DND-41 (cell line): ENCODE results near the gene PJVK.
"Not testable (repeated sequence)": the region's sequence is repeated elsewhere in the genome, so short reads cannot be mapped to it uniquely, and the experiment has no call there.

Source experiments
- ATAC-seq: fragments of 200-7000 bp; cut with Tn5 transposase; 3 replicates; pipeline ENCODE4 v1.9.1; 2021; ENCODE audit warnings: low read depth; ENCODE audit not compliant: insufficient read depth
- DNase-seq: peaks from one replicate; pipeline ENCODE4 v3.0.0-alpha.2; 2020
- H2AFZ ChIP-seq: 2 replicates; pipeline ENCODE4 v1.6.0; 2012; ENCODE audit warnings: low read depth, low read length
- H3K27ac ChIP-seq: 2 replicates; pipeline ENCODE4 v1.5.1; 2012; ENCODE audit warnings: low read length, inconsistent platforms
- H3K27me3 ChIP-seq: fragments of 200-600 bp; sonication (generic); 2 replicates; pipeline ENCODE4 v1.6.0; 2012; ENCODE audit warnings: low read length, mild to moderate bottlenecking, inconsistent platforms; ENCODE audit not compliant: insufficient read depth, poor library complexity
- H3K36me3 ChIP-seq: 2 replicates; pipeline ENCODE4 v1.5.1; 2012; ENCODE audit warnings: low read length, inconsistent platforms; ENCODE audit not compliant: insufficient read depth
- H3K4me1 ChIP-seq: 2 replicates; pipeline ENCODE4 v1.5.1; 2012; ENCODE audit warnings: mild to moderate bottlenecking, low read length; ENCODE audit not compliant: insufficient read depth
- H3K4me2 ChIP-seq: 2 replicates; pipeline ENCODE4 v1.6.0; 2012; ENCODE audit warnings: mild to moderate bottlenecking, moderate library complexity, low read length, inconsistent platforms; ENCODE audit not compliant: insufficient read depth
- H3K4me3 ChIP-seq, 2 experiments: fragments of 200-600 bp in 1 of 2; shearing (Covaris generic) in 1 of 2; 2 replicates each; pipeline ENCODE4 v1.5.1; 2012 to 2016; ENCODE audit warnings: inconsistent platforms in 2 of 2, low read length in 2 of 2, mild to moderate bottlenecking in 2 of 2, low read depth in 1 of 2, moderate library complexity in 1 of 2
- H3K79me2 ChIP-seq: 2 replicates; pipeline ENCODE4 v1.6.0; 2012; ENCODE audit warnings: low read length, inconsistent platforms; ENCODE audit not compliant: insufficient read depth
- H3K9ac ChIP-seq: 2 replicates; pipeline ENCODE4 v1.6.0; 2012; ENCODE audit warnings: low read depth, mild to moderate bottlenecking, inconsistent platforms, low read length, moderate library complexity
- H3K9me3 ChIP-seq: 2 replicates; pipeline ENCODE4 v1.5.1; 2012; ENCODE audit warnings: low read length, moderate library complexity, mild to moderate bottlenecking, inconsistent platforms; ENCODE audit not compliant: insufficient read depth, severe bottlenecking
- H4K20me1 ChIP-seq: 2 replicates; pipeline ENCODE4 v1.6.0; 2012; ENCODE audit warnings: low read length; ENCODE audit not compliant: insufficient read depth
- EZH2 ChIP-seq: IDR thresholded peaks from 3 replicates; pipeline ENCODE4 v1.6.1; 2012; ENCODE audit warnings: borderline replicate concordance, low read depth, mild to moderate bottlenecking, moderate library complexity, low read length, inconsistent platforms; ENCODE audit not compliant: severe bottlenecking
- TF ChIP-seq, protein P1 (sequence below): IDR thresholded peaks from 2 replicates; pipeline ENCODE4 v1.5.1; 2012; ENCODE audit warnings: borderline replicate concordance, low read length, moderate library complexity, mild to moderate bottlenecking; ENCODE audit not compliant: poor library complexity, severe bottlenecking; ENCODE audit errors: extremely low read depth

Gene PJVK

DNA sequence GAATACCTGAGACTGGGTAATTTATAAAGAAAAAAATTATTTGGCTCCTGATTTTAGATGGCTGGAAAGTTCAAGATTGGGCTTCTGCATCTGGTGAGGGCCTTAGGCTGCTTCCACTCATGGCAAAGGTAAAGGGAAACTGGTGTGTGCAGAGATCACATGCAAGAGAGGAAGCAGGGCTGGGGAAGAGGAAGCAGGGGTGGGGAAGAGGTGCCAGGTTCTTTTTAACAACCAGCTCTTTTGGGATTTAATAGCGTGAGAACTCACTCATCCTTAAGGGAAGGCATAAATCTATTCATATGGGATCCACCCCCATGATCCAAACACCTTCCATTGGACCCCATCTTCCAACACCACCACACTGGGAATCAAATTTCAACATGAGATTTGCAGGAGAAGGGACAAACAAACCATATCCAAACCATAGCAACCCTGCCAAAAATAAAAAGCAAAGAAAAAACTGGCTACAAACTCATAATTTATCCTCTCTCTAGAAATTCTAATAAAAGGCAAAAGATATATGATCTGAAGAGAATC is 30.6 kb upstream of the PJVK start:
- Histone ChIP-seq H2AFZ (no peak overlapping the region), H3K9me3 (peaks cover 2% of the 10 kb centered on the region), H3K79me2 (peaks cover 70% of the 10 kb centered on the region), H4K20me1 (peaks cover 3% of the 10 kb centered on the region; the same call in 1 of the 2 replicates), H3K27ac (no peak overlapping the region), H3K4me3 (no peak overlapping the region), H3K9ac (no peak overlapping the region), H3K4me1 (peaks cover 9% of the 10 kb centered on the region), H3K36me3 (peaks cover 52% of the 10 kb centered on the region), H3K27me3 (no peaks in the 10 kb centered on the region), H3K4me2 (no peak overlapping the region)
- TF ChIP-seq EZH2, result no peak
- TF ChIP-seq, protein P1, sequence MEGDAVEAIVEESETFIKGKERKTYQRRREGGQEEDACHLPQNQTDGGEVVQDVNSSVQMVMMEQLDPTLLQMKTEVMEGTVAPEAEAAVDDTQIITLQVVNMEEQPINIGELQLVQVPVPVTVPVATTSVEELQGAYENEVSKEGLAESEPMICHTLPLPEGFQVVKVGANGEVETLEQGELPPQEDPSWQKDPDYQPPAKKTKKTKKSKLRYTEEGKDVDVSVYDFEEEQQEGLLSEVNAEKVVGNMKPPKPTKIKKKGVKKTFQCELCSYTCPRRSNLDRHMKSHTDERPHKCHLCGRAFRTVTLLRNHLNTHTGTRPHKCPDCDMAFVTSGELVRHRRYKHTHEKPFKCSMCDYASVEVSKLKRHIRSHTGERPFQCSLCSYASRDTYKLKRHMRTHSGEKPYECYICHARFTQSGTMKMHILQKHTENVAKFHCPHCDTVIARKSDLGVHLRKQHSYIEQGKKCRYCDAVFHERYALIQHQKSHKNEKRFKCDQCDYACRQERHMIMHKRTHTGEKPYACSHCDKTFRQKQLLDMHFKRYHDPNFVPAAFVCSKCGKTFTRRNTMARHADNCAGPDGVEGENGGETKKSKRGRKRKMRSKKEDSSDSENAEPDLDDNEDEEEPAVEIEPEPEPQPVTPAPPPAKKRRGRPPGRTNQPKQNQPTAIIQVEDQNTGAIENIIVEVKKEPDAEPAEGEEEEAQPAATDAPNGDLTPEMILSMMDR, result no peak
- ATAC-seq (no peak), DNase-seq (no peak)

DNA sequence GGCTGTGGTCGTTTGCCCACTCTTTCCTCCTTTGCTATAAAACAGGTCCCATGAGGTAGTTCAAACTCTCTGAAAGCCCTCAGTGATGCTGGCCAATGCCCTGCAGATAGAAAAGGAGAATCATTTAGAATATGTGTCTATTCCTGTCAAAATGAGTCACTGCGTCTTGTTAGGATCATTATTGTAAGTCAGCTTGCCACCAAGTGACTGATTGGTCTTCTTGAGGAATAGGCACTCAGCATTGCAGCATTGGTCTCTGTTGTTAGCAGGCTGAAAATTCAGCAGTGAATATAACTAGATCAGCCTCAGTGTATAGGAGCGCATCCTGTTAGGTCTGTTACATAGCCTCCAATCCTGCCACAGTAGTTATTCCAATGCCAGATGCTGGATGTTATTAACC is 29.1 kb upstream of the PJVK start:
- Histone ChIP-seq H3K79me2 (peaks cover 71% of the 10 kb centered on the region), H3K27ac (no peak overlapping the region), H3K36me3 (peaks cover 55% of the 10 kb centered on the region), H3K9me3 (peaks cover 2% of the 10 kb centered on the region), H3K9ac (no peak overlapping the region), H3K4me2 (no peak overlapping the region), H3K27me3 (no peaks in the 10 kb centered on the region), H3K4me3 (no peak overlapping the region), H4K20me1 (peaks cover 3% of the 10 kb centered on the region; the same call in 1 of the 2 replicates), H2AFZ (no peak overlapping the region), H3K4me1 (no peaks in the 10 kb centered on the region)
- TF ChIP-seq EZH2, result no peak
- TF ChIP-seq, protein P1, result no peak
- no peak for DNase-seq
- ATAC-seq, result no peak

DNA sequence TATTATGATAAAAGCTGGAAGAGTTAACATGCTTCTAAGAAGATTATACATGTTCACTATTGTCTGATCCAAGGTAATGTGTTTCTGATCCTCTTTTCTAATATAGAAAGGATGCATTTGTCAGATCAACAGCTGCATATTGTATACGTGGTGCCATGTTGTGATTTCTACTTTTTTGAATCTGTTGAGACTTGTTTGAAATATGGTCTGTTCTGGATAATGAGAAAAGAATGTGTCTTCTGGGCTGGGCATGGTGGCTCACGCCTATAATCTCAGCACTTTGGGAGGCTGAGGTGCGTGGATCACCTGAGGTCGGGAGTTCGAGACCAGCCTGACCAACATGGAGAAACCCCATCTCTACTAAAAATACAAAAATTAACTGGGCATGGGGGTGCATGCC is 27.4 kb upstream of the PJVK start:
- H3K4me2 ChIP-seq, ATAC-seq: not testable (repeated sequence)

DNA sequence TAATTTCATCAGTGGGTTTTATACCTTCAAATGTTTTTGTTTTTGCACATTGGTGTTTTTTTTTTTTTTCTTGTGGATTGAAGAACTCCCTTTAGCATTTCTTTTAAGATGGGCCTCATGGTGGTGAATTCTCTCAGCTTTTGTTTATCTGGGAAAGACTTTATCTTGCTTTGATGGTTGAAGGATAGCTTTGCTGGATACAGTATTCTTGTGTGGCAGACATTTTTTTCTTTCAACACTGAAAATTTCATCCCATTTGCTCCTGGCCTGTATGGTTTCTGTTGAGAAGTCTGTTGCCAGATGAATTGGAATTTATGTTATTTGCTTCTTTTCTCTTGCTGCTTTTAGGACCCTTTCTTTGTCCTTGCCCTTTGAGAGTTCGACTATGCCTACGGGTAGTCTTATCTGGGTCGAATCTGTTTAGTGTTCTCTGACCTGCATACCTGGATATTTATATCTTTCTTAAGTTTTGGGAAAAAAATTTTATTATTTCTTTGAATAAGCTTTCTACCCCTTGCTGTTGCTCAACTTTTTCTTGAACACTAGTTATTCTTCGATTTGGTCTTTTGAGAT is 25.8 kb upstream of the PJVK start:
- Histone ChIP-seq H3K4me2 (no peak overlapping the region), H3K36me3 (peaks cover 73% of the 10 kb centered on the region), H3K27me3 (no peaks in the 10 kb centered on the region), H3K9me3 (peaks cover 2% of the 10 kb centered on the region), H3K9ac (no peak overlapping the region), H2AFZ (no peak overlapping the region), H3K4me3 (no peak overlapping the region), H3K79me2 (peaks cover 55% of the 10 kb centered on the region), H3K4me1 (no peaks in the 10 kb centered on the region), H4K20me1 (peaks cover 3% of the 10 kb centered on the region; the same call in 1 of the 2 replicates), H3K27ac (no peak overlapping the region)
- no peak for ATAC-seq
- DNase-seq, result no peak
- no peak for TF ChIP-seq EZH2
- TF ChIP-seq, protein P1, result no peak

More for the DNA sequence above, 27.4 kb upstream of the PJVK start:
- not testable (repeated sequence) for H3K9me3 ChIP-seq, H2AFZ ChIP-seq, H3K4me1 ChIP-seq, DNase-seq, H3K4me3 ChIP-seq, H4K20me1 ChIP-seq, H3K27me3 ChIP-seq, H3K27ac ChIP-seq, H3K9ac ChIP-seq
- H3K79me2 ChIP-seq, result peaks cover 63% of the 10 kb centered on the region
- peaks cover 67% of the 10 kb centered on the region for H3K36me3 ChIP-seq
